ENCODE results near the gene MALRD1.

MALRD1 gene

DNA sequence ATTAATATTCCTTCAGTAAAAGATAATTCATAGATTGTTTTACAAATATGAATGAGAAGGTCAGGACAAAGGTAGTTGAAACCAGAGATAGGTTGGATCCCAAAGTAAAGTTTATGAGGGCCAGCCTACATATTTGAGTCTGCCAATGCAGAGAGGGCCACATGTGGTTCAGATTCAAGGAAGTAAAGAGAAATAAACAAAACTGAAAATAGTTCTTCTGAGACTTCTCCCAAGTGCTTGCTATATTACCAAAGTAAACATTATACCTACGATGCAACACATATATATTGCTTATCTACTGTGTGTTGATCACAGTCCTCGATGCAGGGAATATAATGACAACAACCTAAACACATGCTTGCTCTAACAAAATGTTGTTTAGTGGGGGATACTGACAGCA lies 109.8 kb downstream of the MALRD1 start:
- H3K27me3 Mint-ChIP-seq, result no peaks in the 10 kb centered on the region
- no peaks in the 10 kb centered on the region for H3K36me3 Mint-ChIP-seq (ENCODE audit: low read depth)
- H3K9me3 Mint-ChIP-seq, result peaks cover 3% of the 10 kb centered on the region
- H3K27ac Mint-ChIP-seq, result no peak overlapping the region
- no peaks in the 10 kb centered on the region for H3K4me1 Mint-ChIP-seq (ENCODE audit: low read depth)
- no peak overlapping the region for H3K4me3 Mint-ChIP-seq

DNA sequence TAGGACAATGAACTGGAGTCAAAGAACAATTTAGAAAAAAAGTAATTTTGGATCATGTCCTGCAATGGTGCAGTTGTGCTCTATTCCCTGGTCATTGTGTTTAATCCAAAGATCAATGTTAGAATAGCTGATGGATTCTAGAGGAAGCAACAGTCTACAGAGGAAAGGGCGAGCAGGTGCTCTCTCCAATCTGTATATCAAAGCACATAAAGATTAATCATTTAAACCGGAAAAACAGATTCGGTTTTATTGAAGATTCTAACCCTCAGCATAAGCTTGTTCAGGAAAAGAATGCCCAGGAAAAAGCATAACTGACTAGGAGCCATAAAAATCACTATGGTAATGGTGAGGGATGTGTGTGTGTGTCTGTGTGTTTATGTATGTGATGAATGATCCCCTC lies 110.3 kb downstream of the MALRD1 start:
- H3K4me1 Mint-ChIP-seq (ENCODE audit: low read depth), result no peaks in the 10 kb centered on the region
- no peaks in the 10 kb centered on the region for H3K27me3 Mint-ChIP-seq
- H3K9me3 Mint-ChIP-seq, result peaks cover 3% of the 10 kb centered on the region
- no peak overlapping the region for H3K4me3 Mint-ChIP-seq
- no peak overlapping the region for H3K27ac Mint-ChIP-seq
- no peaks in the 10 kb centered on the region for H3K36me3 Mint-ChIP-seq (ENCODE audit: low read depth)

DNA sequence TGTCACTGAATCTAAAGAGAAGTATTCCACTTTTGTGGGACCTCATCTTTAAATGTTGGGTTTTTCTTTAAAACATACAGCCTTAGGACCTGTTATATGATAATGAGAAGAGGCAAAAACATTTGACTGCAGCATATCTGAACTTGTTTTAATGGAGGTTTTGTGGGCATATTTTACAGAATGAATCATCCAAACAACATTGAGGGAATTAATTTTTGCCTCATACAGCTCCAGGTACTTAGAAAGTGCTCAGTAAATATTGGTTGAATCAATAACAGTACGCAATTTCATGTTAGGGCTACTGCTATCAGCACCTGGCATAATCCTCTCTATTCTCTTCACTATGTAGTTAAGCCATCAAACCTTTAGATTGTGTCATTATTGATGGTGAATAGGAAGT lies 115.9 kb downstream of the MALRD1 start:
- no peaks in the 10 kb centered on the region for H3K4me1 Mint-ChIP-seq (ENCODE audit: low read depth)
- no peaks in the 10 kb centered on the region for H3K27me3 Mint-ChIP-seq
- H3K4me3 Mint-ChIP-seq, result no peak overlapping the region
- no peaks in the 10 kb centered on the region for H3K36me3 Mint-ChIP-seq (ENCODE audit: low read depth)
- H3K9me3 Mint-ChIP-seq, result no peaks in the 10 kb centered on the region
- H3K27ac Mint-ChIP-seq, result no peak overlapping the region

DNA sequence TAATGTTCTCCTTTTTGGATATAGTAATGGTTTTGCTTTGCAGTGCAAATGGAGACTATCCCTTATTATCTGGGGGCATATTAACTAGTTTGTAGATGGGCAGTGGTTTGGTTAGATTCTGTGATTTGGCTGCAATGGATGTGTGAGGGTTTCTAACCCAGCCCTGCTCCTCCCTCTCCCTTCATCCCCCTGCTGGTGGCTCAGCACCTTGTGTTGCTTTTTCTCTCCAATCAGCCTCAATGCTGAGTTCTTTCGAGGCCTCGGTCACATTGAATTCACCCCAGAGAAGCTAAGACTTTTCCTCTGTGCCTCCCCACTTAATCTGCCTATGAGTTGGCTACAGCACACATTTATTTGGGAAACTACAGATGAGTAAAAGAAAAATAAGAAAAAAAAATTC lies 120.0 kb downstream of the MALRD1 start:
- H3K27me3 Mint-ChIP-seq, result no peaks in the 10 kb centered on the region
- H3K4me3 Mint-ChIP-seq, result no peak overlapping the region
- no peaks in the 10 kb centered on the region for H3K4me1 Mint-ChIP-seq (ENCODE audit: low read depth)
- no peak overlapping the region for H3K27ac Mint-ChIP-seq
- peaks cover 4% of the 10 kb centered on the region for H3K9me3 Mint-ChIP-seq
- no peaks in the 10 kb centered on the region for H3K36me3 Mint-ChIP-seq (ENCODE audit: low read depth)

DNA sequence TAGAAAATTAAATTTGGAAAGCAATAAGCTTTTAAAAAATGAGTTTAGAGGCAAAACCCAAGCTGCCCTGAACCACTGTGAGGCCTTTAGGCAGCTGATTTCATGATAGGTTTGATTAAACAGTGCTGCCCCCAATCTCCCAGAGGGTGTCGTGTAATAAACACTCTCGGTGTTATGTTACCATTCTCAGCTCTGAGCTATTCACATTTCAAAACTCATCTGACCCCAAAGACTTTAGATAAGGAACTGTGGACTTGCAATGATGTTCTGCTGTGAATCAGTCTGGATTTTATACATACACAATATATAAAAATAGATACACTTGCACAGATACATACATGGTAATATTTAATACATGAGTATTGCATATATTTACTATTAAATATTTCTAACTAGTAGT lies 120.4 kb downstream of the MALRD1 start:
- no peaks in the 10 kb centered on the region for H3K36me3 Mint-ChIP-seq (ENCODE audit: low read depth)
- peaks cover 4% of the 10 kb centered on the region for H3K9me3 Mint-ChIP-seq
- no peak overlapping the region for H3K27ac Mint-ChIP-seq
- H3K27me3 Mint-ChIP-seq, result no peaks in the 10 kb centered on the region
- no peak overlapping the region for H3K4me3 Mint-ChIP-seq
- no peaks in the 10 kb centered on the region for H3K4me1 Mint-ChIP-seq (ENCODE audit: low read depth)

DNA sequence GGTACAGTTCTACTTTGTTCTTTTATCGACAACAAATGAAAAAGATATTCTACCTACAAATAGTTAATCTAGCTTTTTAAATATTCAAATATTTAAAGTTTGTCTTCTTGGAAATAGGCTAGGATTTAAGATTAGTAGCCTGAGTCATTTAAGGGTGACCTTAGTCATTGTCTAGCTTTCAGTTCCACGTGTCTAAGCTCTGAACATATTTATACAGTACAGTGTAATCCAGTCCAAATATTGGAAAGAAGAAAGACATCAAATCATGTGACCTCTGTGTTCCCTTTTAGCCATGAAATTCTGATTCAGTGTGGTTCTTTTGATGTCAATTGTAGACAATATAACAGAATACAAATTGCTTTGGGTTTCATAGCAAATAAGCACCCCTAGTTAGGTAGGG lies 121.1 kb downstream of the MALRD1 start:
- no peak overlapping the region for H3K4me3 Mint-ChIP-seq
- H3K27me3 Mint-ChIP-seq, result no peaks in the 10 kb centered on the region
- no peak overlapping the region for H3K27ac Mint-ChIP-seq
- H3K4me1 Mint-ChIP-seq (ENCODE audit: low read depth), result no peaks in the 10 kb centered on the region
- peaks cover 4% of the 10 kb centered on the region for H3K9me3 Mint-ChIP-seq
- H3K36me3 Mint-ChIP-seq (ENCODE audit: low read depth), result no peaks in the 10 kb centered on the region

DNA sequence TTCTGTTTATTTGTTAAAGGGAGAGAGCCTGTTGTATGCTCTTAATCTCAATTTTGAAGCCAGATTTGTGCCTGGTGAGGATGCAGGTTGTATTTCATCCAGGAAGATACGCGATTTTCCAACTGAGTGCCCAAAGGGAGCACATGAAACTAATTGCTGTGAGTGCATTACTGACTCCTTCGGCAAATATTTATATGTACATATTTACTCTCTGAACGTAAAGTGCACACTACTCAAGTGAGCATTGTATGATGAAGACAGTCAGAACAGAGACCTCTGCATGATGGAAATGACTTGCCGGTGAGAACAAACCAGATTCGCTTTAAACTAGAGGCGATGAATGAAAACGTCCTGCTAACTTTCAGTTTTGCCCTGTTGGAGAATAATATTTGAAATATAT lies 130.1 kb downstream of the MALRD1 start:
- Mint-ChIP-seq H3K4me1 (ENCODE audit: low read depth) (no peaks in the 10 kb centered on the region), H3K4me3 (no peak overlapping the region), H3K27ac (no peak overlapping the region), H3K27me3 (no peaks in the 10 kb centered on the region), H3K9me3 (peaks cover 5% of the 10 kb centered on the region), H3K36me3 (ENCODE audit: low read depth) (no peaks in the 10 kb centered on the region)

DNA sequence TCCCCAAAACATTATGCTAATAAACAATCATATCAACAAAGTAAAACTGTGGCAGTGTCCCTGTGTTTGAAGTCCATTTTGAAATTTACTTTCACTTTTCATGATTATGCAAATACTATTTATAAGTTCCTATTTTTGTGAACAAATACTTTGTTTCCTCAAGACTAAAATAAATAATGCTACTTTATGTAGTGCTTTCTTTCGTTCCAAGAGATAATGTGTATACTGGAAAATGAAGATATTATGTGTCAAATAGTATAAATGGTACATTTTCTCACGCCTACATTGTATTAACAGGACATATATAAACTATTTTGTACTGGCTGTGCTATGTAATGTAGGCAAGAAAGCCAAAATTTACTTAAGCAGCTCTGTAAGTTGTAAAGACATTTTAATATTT lies 136.3 kb downstream of the MALRD1 start:
- Mint-ChIP-seq H3K4me3 (no peak overlapping the region), H3K9me3 (peaks cover 10% of the 10 kb centered on the region), H3K4me1 (ENCODE audit: low read depth) (no peaks in the 10 kb centered on the region), H3K27ac (no peak overlapping the region), H3K36me3 (ENCODE audit: low read depth) (no peaks in the 10 kb centered on the region), H3K27me3 (no peaks in the 10 kb centered on the region)

DNA sequence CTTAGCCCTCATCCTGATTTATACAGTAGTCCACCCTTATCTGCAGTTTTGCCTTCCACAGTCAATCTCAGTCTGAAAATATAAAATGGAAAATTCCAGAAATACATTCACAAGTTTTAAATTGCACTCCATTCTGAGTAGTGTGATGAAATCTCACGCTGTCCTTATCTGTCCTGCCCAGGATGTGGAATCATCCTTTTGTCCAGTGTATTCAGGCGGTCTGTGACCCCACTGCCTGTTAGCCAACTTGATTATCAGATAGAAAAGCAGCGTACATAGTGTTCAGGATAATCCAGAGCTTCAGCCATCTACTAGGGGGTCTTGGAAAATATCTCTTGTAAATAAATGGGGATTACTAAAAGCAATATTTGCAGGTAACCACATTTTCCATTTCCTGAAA lies 146.3 kb downstream of the MALRD1 start:
- Mint-ChIP-seq H3K36me3 (ENCODE audit: low read depth) (no peaks in the 10 kb centered on the region), H3K27me3 (no peaks in the 10 kb centered on the region), H3K27ac (no peak overlapping the region), H3K4me1 (ENCODE audit: low read depth) (no peaks in the 10 kb centered on the region), H3K9me3 (no peaks in the 10 kb centered on the region), H3K4me3 (no peak overlapping the region)

DNA sequence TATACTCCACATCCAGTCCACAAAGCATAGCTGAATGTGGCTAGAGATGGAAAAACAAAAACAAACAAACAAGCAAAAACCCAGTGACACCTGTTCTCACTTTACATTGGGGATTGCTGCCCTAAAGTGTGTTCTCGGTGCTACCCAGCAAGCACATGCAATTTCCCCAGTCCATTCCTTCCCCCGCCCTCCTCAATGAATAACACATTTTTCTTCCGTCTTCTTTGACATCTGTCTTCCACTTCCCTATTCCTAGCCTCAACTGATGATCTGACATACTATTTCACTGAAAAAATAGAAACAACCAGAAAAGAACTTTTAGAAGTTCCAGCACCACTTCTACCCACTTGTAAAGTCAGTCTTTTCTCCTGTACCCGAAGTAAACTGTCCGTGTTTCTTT lies 147.1 kb downstream of the MALRD1 start:
- Mint-ChIP-seq H3K27ac (no peak overlapping the region), H3K4me3 (no peak overlapping the region), H3K4me1 (ENCODE audit: low read depth) (no peaks in the 10 kb centered on the region), H3K27me3 (no peaks in the 10 kb centered on the region), H3K9me3 (no peaks in the 10 kb centered on the region), H3K36me3 (ENCODE audit: low read depth) (no peaks in the 10 kb centered on the region)

DNA sequence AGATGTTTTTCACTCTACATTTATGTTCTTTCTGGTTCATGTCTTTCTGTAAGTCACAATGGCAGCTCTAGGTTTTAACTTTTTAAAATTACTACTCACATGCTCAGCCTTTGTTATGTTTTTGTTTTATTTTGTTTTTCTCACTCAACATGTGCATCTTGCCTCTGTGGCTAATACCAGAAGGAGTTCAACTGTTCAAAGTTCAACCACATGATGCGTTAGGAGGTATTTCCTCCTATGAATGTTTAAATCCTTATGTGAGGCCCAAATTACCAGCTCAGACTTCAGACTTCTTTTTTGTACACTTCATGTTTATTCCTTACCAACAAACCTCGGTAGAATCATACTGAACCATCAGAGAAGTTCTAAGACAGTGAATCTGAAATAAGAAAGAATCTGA lies 151.6 kb downstream of the MALRD1 start:
- Mint-ChIP-seq H3K9me3 (no peaks in the 10 kb centered on the region), H3K27ac (no peak overlapping the region), H3K36me3 (ENCODE audit: low read depth) (no peaks in the 10 kb centered on the region), H3K4me1 (ENCODE audit: low read depth) (no peaks in the 10 kb centered on the region), H3K4me3 (no peak overlapping the region), H3K27me3 (no peaks in the 10 kb centered on the region)

DNA sequence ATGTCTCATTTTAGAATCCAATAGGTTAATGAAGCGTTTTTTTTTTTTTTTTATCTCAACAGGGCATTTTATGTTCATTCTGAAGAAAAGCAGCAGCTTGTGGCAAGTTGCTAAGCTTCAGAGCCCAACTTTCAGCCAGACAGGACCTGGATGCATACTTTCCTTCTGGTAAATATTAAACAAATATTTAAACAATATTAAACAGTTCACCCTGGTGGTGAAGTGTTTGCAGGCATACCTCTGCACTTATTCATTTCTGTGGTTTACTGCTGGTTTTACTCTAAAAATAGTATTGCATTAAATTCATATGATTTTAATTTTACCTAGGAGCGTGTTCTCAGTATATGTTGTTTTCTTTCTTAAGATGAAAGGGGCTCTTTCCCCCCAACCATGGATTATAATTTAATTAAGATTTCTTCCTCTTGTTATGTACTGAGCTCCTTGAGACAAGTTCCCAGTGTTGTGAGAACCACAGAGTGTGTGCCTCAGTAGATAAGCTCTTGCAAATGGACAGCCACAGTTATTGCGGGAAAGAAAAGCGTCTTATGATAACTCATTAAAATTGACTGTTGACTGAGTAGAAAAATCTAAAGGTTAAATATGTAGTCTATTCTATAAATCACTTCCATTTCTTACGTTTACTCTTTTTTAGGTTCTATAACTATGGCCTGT lies 155.8 kb downstream of the MALRD1 start:
- peaks cover 7% of the 10 kb centered on the region for H3K9me3 Mint-ChIP-seq
- no peaks in the 10 kb centered on the region for H3K36me3 Mint-ChIP-seq (ENCODE audit: low read depth)
- H3K4me3 Mint-ChIP-seq, result no peak overlapping the region
- no peak overlapping the region for H3K27ac Mint-ChIP-seq
- H3K4me1 Mint-ChIP-seq (ENCODE audit: low read depth), result no peaks in the 10 kb centered on the region
- H3K27me3 Mint-ChIP-seq, result no peaks in the 10 kb centered on the region

DNA sequence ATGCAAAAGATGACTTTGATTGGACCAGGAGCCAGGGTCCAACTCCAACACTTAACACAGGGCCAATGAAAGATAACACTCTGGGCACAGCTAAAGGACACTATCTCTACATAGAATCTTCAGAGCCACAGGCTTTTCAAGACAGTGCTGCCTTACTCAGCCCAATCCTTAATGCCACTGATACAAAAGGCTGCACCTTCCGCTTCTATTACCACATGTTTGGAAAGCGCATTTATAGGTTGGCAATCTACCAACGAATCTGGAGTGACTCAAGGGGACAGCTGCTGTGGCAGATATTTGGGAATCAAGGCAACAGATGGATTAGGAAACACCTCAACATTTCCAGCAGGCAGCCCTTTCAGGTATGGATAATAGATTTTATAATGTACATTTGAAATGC lies 160.7 kb downstream of the MALRD1 start:
- H3K4me1 Mint-ChIP-seq (ENCODE audit: low read depth), result no peaks in the 10 kb centered on the region
- H3K36me3 Mint-ChIP-seq (ENCODE audit: low read depth), result no peaks in the 10 kb centered on the region
- H3K4me3 Mint-ChIP-seq, result no peak overlapping the region
- no peak overlapping the region for H3K27ac Mint-ChIP-seq
- no peaks in the 10 kb centered on the region for H3K27me3 Mint-ChIP-seq
- peaks cover 11% of the 10 kb centered on the region for H3K9me3 Mint-ChIP-seq

DNA sequence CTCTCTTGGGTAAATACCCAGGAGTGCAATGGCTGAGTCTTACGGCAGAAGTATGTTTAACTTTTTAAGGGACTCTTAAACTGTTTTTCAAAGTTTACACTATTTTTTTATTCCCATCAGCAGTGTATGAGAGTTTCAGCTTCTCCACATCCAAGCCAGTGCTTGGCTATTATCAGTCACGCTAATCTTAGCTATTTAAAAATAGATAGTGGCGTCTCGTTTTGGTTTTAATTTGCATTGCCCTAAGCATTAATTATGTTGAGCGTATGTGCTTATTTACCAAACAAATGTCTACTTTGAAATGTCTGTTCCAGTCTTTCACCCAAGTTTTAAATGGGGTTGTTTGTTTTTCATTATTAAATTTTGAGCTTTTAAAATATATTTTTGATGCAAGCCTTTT lies 164.0 kb downstream of the MALRD1 start:
- H3K27ac Mint-ChIP-seq, result no peak overlapping the region
- H3K27me3 Mint-ChIP-seq, result no peaks in the 10 kb centered on the region
- H3K9me3 Mint-ChIP-seq, result peaks cover 11% of the 10 kb centered on the region
- no peaks in the 10 kb centered on the region for H3K4me1 Mint-ChIP-seq (ENCODE audit: low read depth)
- H3K4me3 Mint-ChIP-seq, result no peak overlapping the region
- H3K36me3 Mint-ChIP-seq (ENCODE audit: low read depth), result no peaks in the 10 kb centered on the region

DNA sequence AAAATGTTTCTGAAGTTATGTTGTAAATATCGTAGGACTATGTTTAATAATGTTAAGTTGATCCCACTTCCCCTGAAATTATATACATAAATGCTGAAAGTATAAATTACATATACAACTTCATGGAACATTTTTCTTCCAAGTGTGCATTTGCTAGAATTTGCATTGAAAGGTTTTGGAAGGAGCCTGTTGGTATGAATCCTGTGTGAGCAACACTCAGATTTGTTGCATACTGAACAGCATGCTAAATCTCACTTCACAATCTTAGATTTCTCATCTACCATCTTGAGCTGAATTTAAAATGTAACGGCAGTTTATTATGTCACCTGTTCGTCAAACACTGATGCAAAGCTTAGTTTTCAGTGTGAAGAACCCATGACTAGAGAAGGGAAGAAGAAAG lies 172.6 kb downstream of the MALRD1 start:
- H3K27ac Mint-ChIP-seq, result no peak overlapping the region
- no peaks in the 10 kb centered on the region for H3K36me3 Mint-ChIP-seq (ENCODE audit: low read depth)
- H3K4me1 Mint-ChIP-seq (ENCODE audit: low read depth), result no peaks in the 10 kb centered on the region
- no peak overlapping the region for H3K4me3 Mint-ChIP-seq
- H3K27me3 Mint-ChIP-seq, result no peaks in the 10 kb centered on the region
- H3K9me3 Mint-ChIP-seq, result peaks cover 5% of the 10 kb centered on the region

DNA sequence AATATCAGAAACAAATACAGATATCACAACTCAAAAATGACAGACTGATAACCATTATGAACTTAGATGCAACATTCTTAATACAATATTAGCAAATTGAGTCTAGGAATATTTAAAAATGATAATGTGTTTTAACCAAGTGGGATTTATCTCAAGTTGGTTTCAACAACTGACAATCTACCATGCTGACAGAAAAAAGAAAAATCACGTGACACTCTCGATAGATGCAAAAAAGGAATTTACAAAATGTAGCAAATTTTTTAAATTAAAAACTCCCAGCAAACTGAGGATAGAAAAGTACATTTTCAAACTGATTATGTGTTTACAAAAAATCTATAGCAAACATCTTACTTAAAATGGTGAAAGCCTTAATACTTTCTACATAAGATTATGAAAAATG lies 177.4 kb downstream of the MALRD1 start:
- Mint-ChIP-seq H3K27ac (no peak overlapping the region), H3K27me3 (no peaks in the 10 kb centered on the region), H3K36me3 (ENCODE audit: low read depth) (no peaks in the 10 kb centered on the region), H3K4me1 (ENCODE audit: low read depth) (no peaks in the 10 kb centered on the region), H3K9me3 (peaks cover 18% of the 10 kb centered on the region), H3K4me3 (no peak overlapping the region)

All from stimulated activated naive CD8-positive, alpha-beta T cell treated with anti-CD3 and anti-CD28 coated beads, Interleukin-15, Interleukin-2, amounts not matched to agents 100 ng/mL and 50 ng/mL, for 24 hours (primary cell).